HFFc6 (cell line): Measurements from ENCODE around the gene DACH1. TPM values are rescaled to one million over a fixed set of nuclear protein-coding genes. Genes with fewer than 3 reads are reported as not detected.

ENCODE experiments used
- DNase-seq: peaks from one replicate; pipeline ENCODE4 v3.0.0-alpha.2; 2018
- H3K27ac Mint-ChIP-seq: 2 replicates; pipeline ENCODE4 v1.8.0; 2020; ENCODE audit warnings: mild to moderate bottlenecking, mixed read lengths
- H3K27me3 Mint-ChIP-seq: 2 replicates; pipeline ENCODE4 v1.8.0; 2021; ENCODE audit warnings: mild to moderate bottlenecking, moderate library complexity, mixed read lengths; ENCODE audit not compliant: insufficient read depth
- H3K36me3 Mint-ChIP-seq: 2 replicates; pipeline ENCODE4 v1.8.0; 2021; ENCODE audit warnings: low read depth, mixed read lengths
- H3K4me1 Mint-ChIP-seq: 2 replicates; pipeline ENCODE4 v1.8.0; 2020; ENCODE audit warnings: low read depth, mixed read lengths
- H3K4me3 Mint-ChIP-seq: 2 replicates; pipeline ENCODE4 v1.8.0; 2020; ENCODE audit warnings: mild to moderate bottlenecking, moderate library complexity, mixed read lengths
- H3K9me3 Mint-ChIP-seq: 2 replicates; pipeline ENCODE4 v1.8.0; 2020; ENCODE audit warnings: mild to moderate bottlenecking, mixed read lengths
- total RNA-seq, 6 experiments: library from RNA; stranded (reverse); fragmentation: NEBNext Ultra II Directional; extraction: Animal tissue kit (Norgen Biotek cat#: 25700); gene quantifications; 2 replicates in 1 of 6; 3 replicates in 5 of 6; pipeline ENCODE4 v1.2.3, GENCODE V29; 2021
- TF ChIP-seq, protein P1 (sequence below): fragments of 200-600 bp; sonication (generic); IDR thresholded peaks from 2 replicates; pipeline ENCODE4 v1.5.0; 2021; ENCODE audit warnings: antibody characterized with exemption, mild to moderate bottlenecking

DACH1 gene
- total RNA-seq, 6 experiments from 2014 or later: not detected

DNA sequence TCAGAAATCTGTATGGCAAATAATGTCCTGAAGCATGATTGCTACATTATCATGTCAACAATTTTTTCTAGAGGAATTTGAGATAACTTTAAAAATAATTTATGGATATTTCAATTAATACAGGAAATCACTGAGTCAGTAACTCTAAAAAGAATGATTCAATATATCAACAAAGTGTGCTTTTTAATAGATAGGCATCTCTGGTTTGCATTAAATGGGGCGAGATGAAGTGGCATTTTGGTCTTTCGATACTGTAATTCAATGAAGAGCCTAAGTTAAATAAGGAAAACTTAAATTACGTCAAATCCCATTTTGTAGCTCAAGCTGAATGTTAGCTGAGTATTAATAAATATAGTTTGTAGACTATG lies 342.8 kb downstream of the DACH1 start:
- H3K27me3 Mint-ChIP-seq: no peaks in the 10 kb centered on the region
- H3K4me3 Mint-ChIP-seq: no peak overlapping the region
- TF ChIP-seq, protein P1, sequence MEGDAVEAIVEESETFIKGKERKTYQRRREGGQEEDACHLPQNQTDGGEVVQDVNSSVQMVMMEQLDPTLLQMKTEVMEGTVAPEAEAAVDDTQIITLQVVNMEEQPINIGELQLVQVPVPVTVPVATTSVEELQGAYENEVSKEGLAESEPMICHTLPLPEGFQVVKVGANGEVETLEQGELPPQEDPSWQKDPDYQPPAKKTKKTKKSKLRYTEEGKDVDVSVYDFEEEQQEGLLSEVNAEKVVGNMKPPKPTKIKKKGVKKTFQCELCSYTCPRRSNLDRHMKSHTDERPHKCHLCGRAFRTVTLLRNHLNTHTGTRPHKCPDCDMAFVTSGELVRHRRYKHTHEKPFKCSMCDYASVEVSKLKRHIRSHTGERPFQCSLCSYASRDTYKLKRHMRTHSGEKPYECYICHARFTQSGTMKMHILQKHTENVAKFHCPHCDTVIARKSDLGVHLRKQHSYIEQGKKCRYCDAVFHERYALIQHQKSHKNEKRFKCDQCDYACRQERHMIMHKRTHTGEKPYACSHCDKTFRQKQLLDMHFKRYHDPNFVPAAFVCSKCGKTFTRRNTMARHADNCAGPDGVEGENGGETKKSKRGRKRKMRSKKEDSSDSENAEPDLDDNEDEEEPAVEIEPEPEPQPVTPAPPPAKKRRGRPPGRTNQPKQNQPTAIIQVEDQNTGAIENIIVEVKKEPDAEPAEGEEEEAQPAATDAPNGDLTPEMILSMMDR: no peak
- H3K36me3 Mint-ChIP-seq: peaks cover 4% of the 10 kb centered on the region; the same call in 1 of the 2 replicates
- H3K9me3 Mint-ChIP-seq: peaks cover 19% of the 10 kb centered on the region
- no peaks in the 10 kb centered on the region for H3K4me1 Mint-ChIP-seq
- no peak for DNase-seq
- H3K27ac Mint-ChIP-seq: no peak overlapping the region

DNA sequence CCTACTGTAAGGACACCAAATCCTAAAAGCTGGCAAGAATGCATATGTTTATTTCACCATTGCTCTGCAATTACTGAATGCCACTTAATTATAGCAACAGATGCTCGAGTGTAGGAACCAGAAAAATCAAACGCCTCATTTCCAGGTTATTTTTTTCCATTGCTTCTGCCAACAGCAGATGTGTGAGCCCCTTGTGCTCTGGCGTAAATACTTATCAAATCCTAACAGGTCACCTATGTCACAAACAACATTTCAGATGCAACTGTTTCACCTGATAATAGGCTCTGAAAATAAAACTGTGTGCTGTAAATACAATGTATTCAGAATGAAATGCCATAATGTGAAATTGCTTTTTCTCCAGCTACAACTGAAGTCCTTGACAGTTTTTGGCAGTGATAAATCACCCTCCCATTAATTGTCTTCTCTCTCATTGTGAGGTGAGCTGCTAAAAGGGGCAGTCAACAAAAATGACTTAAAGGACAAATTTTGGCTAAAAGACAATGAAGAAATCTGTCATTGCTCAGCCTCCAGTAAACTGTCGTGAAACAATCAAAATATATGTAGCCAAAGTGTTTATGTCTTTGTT lies 344.0 kb downstream of the DACH1 start:
- H3K4me1 Mint-ChIP-seq: no peaks in the 10 kb centered on the region
- no peak for DNase-seq
- H3K4me3 Mint-ChIP-seq: no peak overlapping the region
- no peak overlapping the region for H3K27ac Mint-ChIP-seq
- H3K36me3 Mint-ChIP-seq: peaks cover 3% of the 10 kb centered on the region; the same call in 1 of the 2 replicates
- H3K9me3 Mint-ChIP-seq: peaks cover 18% of the 10 kb centered on the region
- TF ChIP-seq, protein P1: no peak
- no peaks in the 10 kb centered on the region for H3K27me3 Mint-ChIP-seq

DNA sequence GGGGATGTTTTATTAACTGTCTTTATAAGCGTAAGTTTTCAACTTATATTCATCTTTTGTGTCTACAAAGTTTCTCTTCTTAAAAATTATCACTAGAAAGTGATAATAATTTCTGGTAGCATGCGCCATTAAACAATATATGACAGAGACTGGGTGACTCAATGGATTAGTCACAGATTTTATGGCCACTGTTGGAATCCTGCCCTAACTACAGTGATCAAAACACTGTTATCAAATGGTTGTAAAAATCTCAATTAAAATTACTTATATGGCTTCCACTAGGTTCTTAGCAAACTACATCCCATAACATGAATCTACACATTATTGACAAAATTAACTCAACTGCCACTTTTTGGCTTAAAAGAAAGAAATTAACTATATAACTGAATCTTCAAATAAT lies 350.0 kb downstream of the DACH1 start:
- no peaks in the 10 kb centered on the region for H3K27me3 Mint-ChIP-seq
- H3K27ac Mint-ChIP-seq: no peak overlapping the region
- H3K36me3 Mint-ChIP-seq: no peaks in the 10 kb centered on the region
- no peak for DNase-seq
- H3K4me1 Mint-ChIP-seq: no peaks in the 10 kb centered on the region
- peaks cover 23% of the 10 kb centered on the region for H3K9me3 Mint-ChIP-seq
- H3K4me3 Mint-ChIP-seq: no peak overlapping the region
- TF ChIP-seq, protein P1: no peak

DNA sequence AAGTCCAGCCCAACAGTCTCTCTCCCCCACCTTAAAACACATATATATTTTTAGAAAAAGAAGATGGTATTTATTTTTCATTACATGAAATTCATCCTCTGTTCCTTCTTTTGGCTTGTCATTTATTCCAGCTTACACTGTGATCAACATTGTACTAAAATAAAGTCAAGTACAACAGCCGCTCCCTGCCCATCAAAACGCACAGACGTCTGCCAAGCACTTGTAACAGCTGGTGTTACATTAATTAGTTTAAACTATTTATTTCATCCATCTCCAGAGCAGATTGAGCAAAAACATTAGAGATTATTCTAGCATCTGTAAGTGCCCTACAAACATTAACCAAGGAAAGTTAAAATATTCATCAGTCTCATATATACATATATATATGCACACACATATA lies 350.5 kb downstream of the DACH1 start:
- no peak for DNase-seq
- H3K27ac Mint-ChIP-seq: no peak overlapping the region
- TF ChIP-seq, protein P1: no peak
- no peaks in the 10 kb centered on the region for H3K4me1 Mint-ChIP-seq
- no peaks in the 10 kb centered on the region for H3K36me3 Mint-ChIP-seq
- H3K9me3 Mint-ChIP-seq: peaks cover 28% of the 10 kb centered on the region
- no peak overlapping the region for H3K4me3 Mint-ChIP-seq
- H3K27me3 Mint-ChIP-seq: no peaks in the 10 kb centered on the region

DNA sequence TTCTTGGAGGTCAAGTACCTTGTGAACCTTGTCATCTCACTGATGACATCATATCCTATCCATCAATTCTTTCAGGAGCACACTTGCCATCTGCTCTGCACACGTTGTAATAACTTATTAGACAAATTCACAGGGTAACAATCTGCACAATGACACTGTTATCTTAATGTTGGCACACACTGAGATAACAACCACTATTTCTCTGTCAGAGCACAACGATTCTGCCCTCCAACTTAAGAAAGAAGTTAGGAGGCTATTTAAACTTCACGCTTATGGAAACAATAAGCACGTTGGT lies 351.3 kb downstream of the DACH1 start:
- Mint-ChIP-seq H3K27ac (no peak overlapping the region), H3K4me3 (no peak overlapping the region), H3K36me3 (no peaks in the 10 kb centered on the region), H3K4me1 (no peaks in the 10 kb centered on the region), H3K9me3 (peaks cover 37% of the 10 kb centered on the region), H3K27me3 (no peaks in the 10 kb centered on the region)
- DNase-seq: no peak
- TF ChIP-seq, protein P1: no peak
